Endothelial cell of hepatic sinusoid (primary cell): ENCODE data around the gene FAM32A.

Experiments used
- in situ Hi-C: cut with HindIII; loops from 2 replicates; pipeline ENCODE4 v1.10.0; 2017; ENCODE audit warnings: low sequenced_read_pairs

Gene FAM32A

GRCh38 chr19:16185123-16185767 is at the start of gene FAM32A:
TSS of gene FAM32A (plus strand) at chr19:16185410. CDS start at chr19:16185443, 33 bp downstream.
- in situ Hi-C loops: no loop called here

GRCh38 chr19:16135430-16136127 is 49.6 kb upstream of the FAM32A start:
- in situ Hi-C loops: no loop called here

- in situ Hi-C loops: no loop called here
Observed at GRCh38 chr19:16136185-16136999, 48.8 kb upstream of the FAM32A start.

GRCh38 chr19:16139752-16140151 is 45.5 kb upstream of the FAM32A start:
- in situ Hi-C loops: no loop called here

GRCh38 chr19:16141043-16141442 is 44.2 kb upstream of the FAM32A start:
- in situ Hi-C loops: no loop called here

- in situ Hi-C loops: no loop called here
Observed at GRCh38 chr19:16142032-16142580, 43.1 kb upstream of the FAM32A start.

GRCh38 chr19:16143399-16144215 is 41.6 kb upstream of the FAM32A start, which contains the start of gene HSH2D:
TSS of gene HSH2D (plus strand) at chr19:16143685. CDS start at chr19:16148751, 5,066 bp downstream.
- in situ Hi-C loops: no loop called here

- in situ Hi-C loops: no loop called here
Observed at GRCh38 chr19:16144216-16144581, 41.0 kb upstream of the FAM32A start.

- in situ Hi-C loops: no loop called here
Observed at GRCh38 chr19:16146112-16146511, 39.1 kb upstream of the FAM32A start.

- in situ Hi-C loops: no loop called here
Observed at GRCh38 chr19:16148443-16149229, 36.6 kb upstream of the FAM32A start.

- in situ Hi-C loops: no loop called here
Observed at GRCh38 chr19:16153582-16154336, 31.5 kb upstream of the FAM32A start.

- in situ Hi-C loops: no loop called here
Observed at GRCh38 chr19:16154557-16154956, 30.7 kb upstream of the FAM32A start.

GRCh38 chr19:16155128-16155527 is 30.1 kb upstream of the FAM32A start:
- in situ Hi-C loops: no loop called here

- in situ Hi-C loops: no loop called here
Observed at GRCh38 chr19:16156904-16157303, 28.3 kb upstream of the FAM32A start.

GRCh38 chr19:16157601-16158000 is 27.6 kb upstream of the FAM32A start:
- in situ Hi-C loops: no loop called here

GRCh38 chr19:16159655-16160054 is 25.6 kb upstream of the FAM32A start:
- in situ Hi-C loops: no loop called here

- in situ Hi-C loops: no loop called here
Observed at GRCh38 chr19:16160445-16160942, 24.7 kb upstream of the FAM32A start.

GRCh38 chr19:16160943-16161560 is 24.2 kb upstream of the FAM32A start:
- in situ Hi-C loops: no loop called here
